Stimulated activated CD4-positive, alpha-beta T cell treated with anti-CD3 and anti-CD28 coated beads, Interleukin-1b, Interleukin-23, amount 100 ng/mL, for 24 hours (primary cell): ENCODE results near the gene KRT12.

Experiments
- DNase-seq, 4 experiments: peaks; one replicate each; pipeline ENCODE4 v3.0.0-alpha.2; 2020; ENCODE audit warnings: low read depth in 4 of 4, low spot score in 1 of 4

KRT12 gene

DNA sequence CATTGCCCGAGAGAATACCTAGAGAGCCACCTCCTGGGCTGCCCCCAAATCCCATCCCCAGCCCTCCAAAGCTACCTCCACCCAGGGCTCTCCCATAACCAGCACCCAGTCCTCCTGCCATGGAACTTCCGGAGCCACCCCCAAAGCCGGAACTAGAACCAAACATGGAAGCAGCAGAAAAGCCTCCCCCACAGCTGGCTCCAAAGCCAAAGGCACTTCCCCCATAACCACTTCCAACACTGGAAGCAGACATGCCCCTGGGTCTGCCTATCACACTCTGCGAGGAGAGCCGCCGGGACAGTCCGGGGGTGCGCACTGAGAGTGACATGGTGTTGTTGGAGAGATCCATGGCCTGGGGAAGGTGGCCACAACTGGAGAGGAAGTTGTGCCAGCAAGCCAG lies at the start of gene KRT12:
Gene KRT12 (minus strand): TSS at position 386 of the 400 bp plus-strand sequence. CDS start 37 bp downstream, at position 349.
- DNase-seq = no peak

DNA sequence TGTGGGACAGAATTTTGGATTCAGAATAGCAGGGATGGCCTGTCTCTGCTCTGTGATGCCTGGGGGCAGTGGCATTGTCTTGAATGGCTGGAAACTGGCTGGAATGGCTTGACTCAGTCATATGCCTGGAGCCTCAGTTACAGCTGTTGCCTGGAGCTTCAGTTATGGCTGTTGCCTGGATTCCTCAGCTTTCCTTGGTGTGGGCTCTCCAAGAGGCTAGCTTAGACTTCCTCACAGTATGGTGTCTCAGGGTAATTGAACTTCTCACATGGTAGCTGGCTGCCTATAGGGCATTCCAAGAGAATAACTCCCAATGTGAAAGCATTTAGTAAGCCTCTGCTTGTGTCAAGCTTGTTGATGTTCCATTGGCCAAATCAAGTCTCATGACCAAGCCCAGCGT lies 49.3 kb upstream of the KRT12 start:
- DNase-seq = no peak

DNA sequence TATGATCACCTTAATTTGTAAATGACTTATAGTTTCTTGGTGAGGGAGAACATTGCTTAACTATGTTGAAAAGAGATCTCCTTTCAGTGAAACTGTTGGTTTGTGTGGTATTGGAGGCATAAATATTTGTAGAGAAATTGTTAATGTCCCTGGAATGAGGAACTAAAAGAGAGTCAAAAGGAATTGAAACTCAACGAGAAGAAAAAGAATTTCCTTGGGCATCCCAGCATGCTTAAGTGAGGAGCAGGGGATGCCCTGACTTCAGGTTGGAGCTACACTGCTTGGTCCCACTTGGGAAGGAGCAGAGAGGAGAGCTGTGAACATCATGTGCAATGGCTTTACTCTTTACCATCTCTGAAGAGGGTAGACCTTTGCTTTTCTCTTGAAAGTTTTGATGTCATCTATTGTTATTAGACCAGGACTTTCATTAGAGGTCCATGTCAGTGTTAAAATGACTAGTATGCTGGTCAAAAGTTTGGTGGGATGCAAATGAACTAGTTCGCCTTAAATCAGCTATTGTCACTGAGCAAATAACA lies 48.8 kb upstream of the KRT12 start:
- no peak for DNase-seq

DNA sequence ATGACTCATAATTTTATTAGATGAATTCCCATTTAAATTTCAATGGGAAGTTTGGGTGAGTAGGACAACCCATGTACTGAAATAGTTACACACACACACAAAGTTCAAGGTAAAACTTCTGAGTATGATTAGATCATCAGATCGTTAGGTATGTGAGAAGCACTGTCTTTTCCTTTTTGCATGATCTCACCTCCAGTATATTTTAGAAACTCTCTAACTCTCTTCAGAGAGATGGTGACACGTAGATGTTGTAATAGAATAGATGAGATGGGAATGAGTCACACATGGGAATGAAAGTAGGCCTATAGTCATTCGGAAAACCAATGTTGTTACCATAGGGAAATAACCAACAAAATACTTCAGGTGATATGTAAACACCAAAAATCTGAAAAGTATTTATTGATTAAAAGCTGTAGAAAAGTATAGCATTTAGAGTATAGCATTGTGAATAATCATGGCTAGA lies 48.2 kb upstream of the KRT12 start:
- DNase-seq = no peak

DNA sequence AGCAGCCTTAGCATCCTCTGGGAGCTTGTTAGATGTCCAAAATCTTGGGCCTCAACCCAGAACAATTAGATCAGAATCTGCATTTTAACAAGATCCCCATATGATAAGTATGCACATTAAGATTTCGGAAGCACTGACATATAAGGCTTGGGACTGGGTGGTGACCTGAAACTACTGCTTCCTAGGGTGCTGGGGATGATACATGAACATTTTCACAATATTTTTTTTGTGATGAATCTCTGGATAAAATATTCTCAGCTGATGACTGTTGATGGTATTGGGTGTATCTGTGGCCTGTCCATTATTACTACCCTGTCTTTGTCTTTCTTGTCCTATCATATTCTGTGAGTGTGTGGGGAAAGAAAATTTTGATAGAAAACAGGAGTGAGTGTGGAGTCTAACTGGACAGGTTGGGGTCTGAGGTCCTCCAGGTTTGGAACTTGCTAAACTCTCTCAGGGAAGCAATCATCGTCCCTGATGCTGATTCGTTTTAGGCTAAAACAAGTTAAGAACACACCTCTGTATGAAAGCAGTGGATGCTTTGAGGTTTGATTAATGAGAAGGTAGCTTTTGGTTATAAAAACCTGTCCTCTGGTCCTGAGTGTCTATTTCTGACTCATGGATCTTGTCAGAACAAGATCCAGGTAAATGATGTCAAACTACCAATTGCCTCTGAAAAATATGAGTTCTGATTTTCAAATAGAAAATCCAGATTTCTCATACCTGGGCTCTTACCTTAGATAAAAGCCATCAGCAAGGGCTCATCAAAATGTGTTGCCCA lies 47.2 kb upstream of the KRT12 start:
- no peak for DNase-seq

DNA sequence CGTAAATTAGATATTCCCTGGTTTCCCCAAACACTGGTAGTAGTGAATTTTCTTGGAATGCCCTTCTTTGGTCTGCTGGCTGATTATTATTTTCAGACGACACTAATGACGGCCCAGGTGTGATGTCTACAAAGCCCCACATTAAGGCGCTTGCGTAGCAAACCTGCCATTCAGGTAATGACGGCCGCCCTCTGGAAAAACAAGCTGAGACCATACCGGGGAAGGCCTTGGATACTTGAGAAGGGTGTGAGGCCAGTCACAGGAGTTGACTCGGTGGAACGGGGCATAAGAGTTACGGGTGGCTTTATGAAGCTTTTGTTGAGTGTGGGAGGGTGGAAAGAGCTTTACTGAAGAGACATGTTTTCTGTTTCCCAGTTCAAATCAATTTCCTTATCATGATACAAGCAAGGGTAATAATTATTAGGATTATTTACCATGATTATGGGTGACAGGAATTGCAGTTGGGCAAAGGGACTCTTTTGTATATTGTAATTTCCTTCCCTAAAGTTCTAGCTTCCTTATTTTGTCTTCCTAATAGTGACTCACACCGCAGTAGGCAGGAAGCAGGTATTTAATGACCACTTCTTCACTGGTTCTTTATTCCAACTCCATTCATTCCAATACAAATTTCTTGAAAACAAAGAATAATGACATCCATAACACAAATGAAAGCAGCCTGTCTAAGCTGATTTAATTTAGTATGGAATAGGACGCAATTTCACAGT lies 45.6 kb upstream of the KRT12 start:
- DNase-seq = no peak

DNA sequence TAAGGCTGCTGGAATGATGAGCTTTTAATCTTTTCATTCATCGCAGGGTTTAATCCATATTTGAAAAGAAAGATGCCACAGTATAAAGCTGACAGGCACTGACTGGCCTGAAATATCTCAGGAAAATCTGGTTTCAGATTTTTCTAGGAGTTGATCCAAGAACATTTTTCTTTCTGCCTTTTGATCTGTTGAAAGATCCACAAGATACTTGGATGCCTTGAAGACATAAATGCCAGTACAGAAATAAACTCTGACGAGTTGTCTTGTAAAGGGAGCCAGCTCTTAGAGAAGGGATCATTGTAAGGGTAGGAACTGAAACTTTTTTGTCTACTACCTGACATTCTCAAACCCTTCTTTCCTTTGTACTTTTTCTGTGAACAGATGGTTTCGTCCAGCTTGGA lies 43.4 kb upstream of the KRT12 start:
- DNase-seq = no peak

DNA sequence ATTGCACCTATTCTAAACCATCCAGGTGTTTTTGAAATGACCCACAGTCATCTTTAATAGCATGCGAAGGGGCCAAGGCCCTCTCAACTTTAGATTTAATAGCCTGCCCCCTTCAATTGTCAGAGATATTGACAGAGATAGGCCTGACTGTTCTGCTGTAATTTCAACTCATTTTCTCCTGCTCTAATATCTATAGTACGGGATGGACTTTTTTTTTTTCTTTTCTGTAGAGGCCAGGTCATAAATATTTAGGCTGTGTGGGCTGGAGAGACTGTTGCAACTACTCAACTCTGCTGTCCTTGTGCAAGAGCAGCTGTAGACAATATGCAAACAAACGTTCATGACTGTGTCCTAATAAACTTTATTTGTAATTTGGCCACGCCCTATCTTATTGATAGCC lies 42.7 kb upstream of the KRT12 start:
- DNase-seq = no peak

DNA sequence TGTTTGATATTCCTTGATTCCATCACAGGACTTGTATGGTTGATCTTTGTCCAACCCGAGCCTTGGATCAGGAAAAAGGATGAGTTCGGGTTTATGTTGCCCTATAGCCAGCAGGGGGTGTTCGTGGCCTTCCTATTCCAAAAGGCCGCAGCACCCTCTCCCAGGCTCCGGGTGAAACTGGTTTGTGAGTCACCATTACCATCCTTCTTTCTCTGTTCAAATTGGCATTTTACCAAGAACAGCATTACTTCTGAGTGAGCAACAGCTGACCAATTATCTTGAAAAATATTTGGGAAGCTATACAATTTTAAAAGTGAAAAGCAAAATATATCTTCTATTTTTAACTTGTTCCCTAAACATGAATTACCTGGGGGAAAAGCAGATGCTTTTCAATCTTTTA lies 42.3 kb upstream of the KRT12 start:
- peak; percentile 11 to 59 (median 45) for DNase-seq

DNA sequence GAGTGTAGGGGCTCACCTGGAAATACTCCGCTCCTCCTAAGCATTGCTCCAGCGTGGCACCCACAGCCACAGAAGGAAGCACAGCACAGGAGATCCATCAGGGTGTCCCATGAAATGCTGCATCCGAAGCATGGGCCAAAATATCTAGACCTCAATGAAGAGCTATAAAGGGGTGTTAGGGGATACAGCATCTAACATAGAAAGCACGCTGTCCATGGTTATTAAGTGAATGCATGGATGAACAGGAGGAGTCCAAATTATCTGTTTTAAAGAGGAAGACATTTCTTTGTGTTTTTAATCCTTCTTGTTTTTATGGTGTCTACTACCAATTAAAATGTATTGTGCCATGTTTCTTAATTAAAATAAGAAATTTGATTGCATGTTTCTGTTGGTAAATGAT lies 39.6 kb upstream of the KRT12 start:
- no peak for DNase-seq

DNA sequence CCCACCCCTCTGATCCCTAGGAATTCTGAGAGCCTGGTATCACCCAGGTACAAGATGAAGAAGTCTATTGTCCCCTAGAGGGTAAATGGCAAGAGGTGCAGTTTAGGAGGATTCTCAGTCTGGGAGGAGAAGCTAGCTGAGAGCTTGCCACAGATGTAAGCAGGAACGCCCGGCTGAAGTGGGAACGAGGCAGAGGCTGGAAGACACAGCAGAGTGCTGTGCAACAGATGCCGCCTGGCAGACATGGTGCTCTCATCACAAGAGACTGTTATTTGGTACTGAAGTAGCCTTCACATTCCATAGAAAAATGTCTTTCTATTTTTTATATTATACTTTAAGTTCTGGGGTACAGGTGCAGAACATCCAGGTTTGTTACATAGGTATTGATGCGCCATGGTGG lies 38.3 kb upstream of the KRT12 start:
- DNase-seq = no peak

DNA sequence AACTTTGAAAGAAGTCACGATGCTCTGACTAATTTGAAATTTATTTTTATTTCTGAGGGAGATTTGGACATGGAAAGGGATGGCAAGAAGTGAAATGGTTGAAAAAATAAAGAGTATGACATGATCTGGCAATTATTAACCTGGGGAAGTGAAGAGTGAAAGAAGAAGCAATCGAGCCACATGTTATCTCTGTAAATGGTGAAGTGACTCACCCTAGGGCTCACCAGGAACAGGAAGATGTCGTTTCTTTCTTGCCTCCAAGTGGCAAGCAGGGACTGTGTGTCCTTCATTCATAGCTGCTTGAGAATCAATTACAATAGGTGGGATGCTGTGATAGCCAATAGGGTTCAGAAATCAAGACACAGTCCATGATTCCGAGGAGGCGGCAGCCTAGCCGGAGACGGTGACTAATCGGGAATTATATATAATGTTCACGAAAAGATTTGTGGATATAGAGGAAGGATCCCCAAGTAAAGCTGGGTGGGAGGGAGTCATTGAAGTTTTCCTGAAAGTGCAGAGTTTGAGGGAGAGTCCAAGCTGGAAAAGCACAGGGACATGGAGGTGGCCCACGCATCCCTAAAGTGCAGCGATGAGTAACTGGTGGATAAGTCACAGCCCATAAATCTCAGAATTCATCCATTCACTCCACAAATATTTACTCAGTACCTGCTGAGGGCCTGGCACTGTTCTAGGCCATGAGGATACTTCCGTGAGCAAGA lies 36.3 kb upstream of the KRT12 start:
- DNase-seq = no peak

DNA sequence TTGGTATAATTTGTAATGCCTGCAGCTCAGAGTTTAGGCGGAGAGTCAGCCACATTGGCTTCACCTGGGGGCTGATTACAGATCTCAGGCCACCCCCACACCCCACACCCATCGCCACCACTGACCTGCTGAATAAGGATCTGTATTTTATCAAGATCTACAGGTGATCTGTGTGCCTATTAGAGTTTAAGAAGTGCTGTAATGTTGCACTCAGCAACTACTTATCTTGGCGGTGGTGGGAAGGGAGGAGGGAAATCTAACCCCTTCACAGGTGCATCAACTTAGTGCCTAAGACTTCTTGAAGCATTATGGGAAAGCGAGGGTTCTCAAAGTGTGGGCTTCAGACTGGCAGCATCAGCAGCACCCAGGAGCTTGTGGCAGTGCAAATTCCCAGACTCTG lies 35.5 kb upstream of the KRT12 start:
- no peak for DNase-seq

DNA sequence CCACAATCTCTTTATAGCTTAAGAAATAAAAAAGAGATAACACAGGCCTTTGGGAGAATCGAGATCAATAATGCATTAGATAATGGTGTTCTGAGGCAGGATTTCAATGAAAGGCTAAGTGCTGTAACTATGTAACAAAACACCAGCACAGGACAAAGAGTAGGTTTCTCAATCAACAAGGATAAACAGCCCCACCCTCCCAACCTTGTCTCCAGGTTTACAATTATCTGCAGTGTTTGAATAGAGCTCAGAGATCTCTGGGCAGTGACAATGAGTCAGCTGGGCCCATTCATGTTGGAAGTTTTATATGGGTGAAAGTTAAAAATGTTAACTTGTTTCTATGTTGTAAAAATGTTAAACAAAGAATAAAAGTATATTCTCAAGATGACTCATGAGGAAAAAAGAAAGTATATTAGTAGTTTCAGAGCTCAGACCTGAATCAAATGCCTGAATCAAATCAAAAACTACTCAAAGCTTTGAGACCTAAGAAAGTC lies 35.0 kb upstream of the KRT12 start:
- DNase-seq = peak in 1 of 4 experiments; percentile 2

DNA sequence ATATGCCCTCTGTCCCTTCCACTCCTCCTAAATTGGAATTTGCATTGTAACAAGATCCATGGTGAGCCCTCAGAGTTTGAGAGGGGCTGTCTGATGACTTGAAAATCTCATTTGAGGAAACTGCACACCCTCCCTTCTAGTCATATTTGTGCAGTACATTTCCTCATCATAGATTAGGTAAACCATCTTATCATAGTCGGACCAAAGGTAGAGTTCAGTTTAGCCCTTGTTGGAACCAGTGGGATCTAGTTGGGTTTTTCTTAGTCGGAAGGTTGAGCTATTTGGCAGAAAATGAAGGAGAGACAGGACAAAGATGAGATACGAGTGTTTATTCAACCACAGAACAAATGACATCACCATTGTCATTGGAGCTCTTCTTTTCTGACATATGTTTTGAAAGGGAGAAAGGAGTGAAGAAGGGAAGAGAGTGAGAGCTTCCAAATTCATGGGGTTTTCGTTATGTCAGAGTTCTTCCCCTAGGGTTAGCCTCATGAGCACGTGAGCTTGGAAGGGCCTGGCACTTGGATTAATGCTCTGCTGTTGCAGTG lies 33.9 kb upstream of the KRT12 start:
- no peak for DNase-seq

DNA sequence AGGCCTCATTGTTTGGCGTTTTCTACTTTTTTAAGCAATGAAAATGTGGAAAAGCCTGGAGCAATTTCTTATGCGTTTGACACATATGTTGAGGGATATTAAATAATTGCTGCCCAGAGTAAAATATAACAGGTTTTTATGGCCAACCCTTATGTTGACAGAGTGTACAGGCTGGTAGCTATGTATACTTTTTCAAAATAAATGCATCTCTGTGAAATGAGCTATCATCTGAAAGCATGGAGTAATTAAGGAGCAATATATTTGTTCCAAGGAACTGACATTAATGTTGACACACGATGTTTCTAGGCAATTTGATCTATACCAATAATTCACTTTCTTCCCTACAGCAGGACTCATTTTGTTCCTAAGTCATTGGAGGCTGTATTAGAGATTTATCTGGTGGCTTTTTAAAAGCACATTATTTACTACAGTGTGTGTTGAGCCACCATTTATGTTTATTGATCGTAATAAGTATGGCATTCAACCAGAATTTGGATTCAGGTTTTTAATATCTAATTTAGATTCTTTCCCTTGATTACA lies 30.0 kb upstream of the KRT12 start:
- no peak for DNase-seq

DNA sequence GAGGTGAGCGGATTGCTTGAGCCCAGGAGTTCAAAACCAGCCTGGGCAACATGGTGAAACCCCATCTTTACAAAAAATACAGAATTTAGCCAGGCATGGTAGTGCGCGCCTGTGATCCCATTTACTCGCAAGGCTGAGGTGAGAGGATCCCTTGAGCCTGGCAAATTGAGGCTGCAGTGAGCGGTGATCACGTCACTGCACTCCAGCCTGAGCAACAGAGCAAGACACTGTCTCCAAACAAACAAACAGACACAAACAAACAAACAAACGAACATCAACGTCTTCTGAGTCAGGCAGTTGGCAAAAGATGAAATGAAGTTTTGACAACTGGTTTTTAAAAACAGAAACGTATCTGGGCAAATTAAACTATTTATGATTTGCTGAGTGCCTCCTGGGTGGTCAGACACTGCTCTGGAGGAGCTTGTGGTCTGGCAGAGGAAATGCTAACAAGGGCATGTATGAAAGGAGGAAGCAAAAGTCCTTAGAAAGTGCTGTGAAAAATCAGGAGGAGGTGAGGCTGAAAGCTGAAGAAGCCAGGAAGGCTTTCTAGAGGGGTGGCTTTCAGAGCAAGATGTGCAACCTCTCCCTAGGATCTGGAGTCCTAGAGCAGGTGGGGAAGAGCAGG lies 28.2 kb upstream of the KRT12 start:
- no peak for DNase-seq

DNA sequence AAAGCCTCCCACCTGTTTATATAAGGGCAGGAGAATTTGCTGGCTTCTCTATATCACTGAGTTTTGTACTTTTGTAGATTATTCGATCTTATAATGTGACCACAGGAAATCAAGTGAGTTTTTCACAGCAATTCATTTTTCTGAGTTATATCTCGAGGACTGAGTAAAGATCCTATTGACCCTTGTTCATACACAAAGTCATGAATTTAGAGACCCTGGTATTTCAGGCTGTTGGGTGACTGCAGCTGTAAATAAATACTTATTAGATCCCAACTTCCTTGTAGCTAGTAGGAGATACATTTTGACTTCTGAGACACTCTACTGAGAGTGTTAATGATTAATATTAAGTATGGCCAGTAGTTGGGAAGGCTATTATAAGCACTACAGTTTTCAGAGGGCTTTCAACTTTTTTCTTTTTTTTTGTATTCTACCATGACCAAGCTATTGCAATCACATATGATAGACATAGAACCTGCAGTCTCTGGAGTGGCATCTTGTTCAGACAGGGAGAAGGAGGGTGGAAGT lies 21.2 kb upstream of the KRT12 start:
- no peak for DNase-seq

DNA sequence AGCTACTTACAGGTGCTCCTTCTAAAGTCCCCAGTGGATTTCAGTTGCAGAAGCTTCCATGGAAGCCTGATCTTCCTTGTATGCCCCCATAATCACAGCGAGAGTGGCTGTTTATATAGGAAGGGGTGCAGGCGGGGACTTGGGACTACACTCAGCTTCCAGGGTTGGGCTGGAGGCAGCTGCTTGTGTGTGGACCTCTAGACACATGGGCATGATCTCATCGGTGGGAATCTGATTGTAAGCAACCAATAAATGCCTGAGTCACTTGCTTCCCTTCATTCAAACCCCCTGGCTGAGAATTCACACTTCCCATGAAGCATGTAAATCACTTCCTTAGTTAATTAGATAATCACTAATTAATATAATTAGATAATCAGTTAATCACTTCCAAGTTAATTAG lies 19.1 kb upstream of the KRT12 start:
- DNase-seq = no peak
